Measurements from ENCODE around the gene ZDHHC4. TPM values are rescaled to one million over a fixed set of nuclear protein-coding genes. Genes with fewer than 3 reads are reported as not detected.

The ZDHHC4 gene
- total and polyA plus RNA-seq, 8 donors = 28.4 to 43.4 (median 36.0) TPM

DNA sequence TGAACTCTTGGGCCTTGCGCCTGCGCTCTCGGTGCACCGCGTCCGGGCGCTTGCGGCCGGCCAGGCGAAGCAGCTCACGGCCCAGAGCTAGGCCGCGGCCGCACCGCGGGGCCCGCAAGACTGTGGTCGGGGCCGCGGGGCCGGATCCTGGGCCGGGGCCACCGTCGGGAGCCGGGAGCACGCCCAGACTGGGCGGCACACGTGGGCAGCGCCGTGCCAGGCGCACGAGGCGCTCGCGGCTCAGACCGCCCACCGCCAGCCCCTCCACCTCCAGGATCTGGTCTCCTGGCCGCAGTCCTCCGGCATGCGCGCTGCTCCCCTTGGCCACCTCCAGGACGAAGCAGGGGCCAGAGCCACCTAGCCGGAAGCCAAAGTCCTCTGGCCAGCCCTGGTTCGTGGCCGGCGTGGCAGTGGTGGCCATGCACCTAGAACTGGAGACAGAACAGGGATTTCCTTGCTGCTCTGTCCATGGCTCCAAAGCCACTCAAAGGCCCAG is 26.2 kb upstream of the ZDHHC4 start, which contains the start of gene GRID2IP:
Gene GRID2IP (minus strand): TSS at position 446 of the 496 bp plus-strand sequence. CDS start 25 bp downstream, at position 421.
- Histone ChIP-seq H3K27ac (no peak within 1 kb of the TSS), H3K4me3 (no peak within 1 kb of the TSS), H3K36me3 (no peaks in the 10 kb centered on the region), H3K27me3 (no peaks in the 10 kb centered on the region), H3K9me3 (no peaks in the 10 kb centered on the region), H3K4me1 (no peaks in the 10 kb centered on the region)
- intact Hi-C loops (cut with DNase I) = no loop called here
- no peak for ATAC-seq
- TF ChIP-seq, protein P1, sequence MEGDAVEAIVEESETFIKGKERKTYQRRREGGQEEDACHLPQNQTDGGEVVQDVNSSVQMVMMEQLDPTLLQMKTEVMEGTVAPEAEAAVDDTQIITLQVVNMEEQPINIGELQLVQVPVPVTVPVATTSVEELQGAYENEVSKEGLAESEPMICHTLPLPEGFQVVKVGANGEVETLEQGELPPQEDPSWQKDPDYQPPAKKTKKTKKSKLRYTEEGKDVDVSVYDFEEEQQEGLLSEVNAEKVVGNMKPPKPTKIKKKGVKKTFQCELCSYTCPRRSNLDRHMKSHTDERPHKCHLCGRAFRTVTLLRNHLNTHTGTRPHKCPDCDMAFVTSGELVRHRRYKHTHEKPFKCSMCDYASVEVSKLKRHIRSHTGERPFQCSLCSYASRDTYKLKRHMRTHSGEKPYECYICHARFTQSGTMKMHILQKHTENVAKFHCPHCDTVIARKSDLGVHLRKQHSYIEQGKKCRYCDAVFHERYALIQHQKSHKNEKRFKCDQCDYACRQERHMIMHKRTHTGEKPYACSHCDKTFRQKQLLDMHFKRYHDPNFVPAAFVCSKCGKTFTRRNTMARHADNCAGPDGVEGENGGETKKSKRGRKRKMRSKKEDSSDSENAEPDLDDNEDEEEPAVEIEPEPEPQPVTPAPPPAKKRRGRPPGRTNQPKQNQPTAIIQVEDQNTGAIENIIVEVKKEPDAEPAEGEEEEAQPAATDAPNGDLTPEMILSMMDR (IDR thresholded peaks at IDR 0.05) = no peak
- DNase-seq = no peak
- 65 to 73% methylated on average over 45 to 46 of the region's 46 CpGs for WGBS, 2 donors
- no peak for FAIRE-seq

DNA sequence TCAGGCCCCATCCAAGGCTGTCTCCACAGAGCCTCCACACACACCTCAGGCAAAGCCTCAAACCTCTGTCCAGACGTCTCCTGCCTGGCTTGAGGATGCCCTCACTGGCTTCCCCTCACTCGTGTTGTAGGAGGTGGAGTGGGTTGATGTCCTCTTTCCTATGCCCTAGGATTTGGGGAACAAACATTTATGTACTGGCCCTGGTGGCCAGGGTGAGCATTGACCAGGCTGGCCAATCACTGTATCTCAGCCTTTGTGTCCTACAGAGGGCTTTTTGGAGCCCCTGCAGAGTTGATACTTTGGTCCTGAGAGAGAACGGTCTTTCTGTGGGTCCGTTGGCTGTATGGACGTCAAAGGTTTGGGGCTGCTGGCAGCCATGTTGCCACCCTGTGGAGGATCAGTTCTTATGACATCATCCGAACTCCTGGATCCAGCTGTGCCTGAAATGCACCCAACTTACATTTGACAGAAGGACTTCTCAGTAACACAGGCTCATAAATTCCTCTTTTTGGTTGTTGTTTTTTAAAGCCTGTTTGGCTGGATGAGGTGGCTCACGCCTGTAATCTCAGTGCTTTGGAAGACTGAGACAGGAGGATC is 23.7 kb upstream of the ZDHHC4 start:
- ATAC-seq (no peak), FAIRE-seq (no peak), DNase-seq (no peak)
- Histone ChIP-seq H3K27me3 (no peaks in the 10 kb centered on the region), H3K4me3 (no peak overlapping the region), H3K4me1 (no peaks in the 10 kb centered on the region), H3K36me3 (no peaks in the 10 kb centered on the region), H3K27ac (no peak overlapping the region), H3K9me3 (no peaks in the 10 kb centered on the region)
- TF ChIP-seq, protein P1 (IDR thresholded peaks at IDR 0.05) = no peak
- intact Hi-C loops (cut with DNase I) = no loop called here
- 58 to 63% methylated on average over 7 of the region's 7 CpGs for WGBS, 2 donors

DNA sequence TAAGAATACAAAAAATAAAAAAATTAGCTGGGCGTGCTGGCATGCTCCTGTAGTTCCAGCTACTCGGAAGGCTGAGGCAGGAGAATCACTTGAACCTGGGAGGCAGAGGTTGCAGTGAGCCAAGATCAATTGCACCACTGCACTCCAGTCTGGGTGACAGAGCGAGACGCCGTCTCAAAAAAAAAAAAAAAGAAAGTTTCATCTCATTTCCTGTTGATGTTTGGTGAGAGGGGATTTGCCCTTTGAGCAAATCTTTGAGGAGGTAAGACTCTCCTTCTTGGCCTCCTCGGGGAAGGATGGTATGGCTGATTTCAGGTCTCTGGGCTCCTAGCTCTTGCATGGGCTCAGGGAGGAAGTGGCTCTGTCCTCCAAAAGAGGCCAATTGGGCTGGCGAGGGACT is 22.4 kb upstream of the ZDHHC4 start:
- no peak for ATAC-seq
- 71 to 81% methylated on average over 6 to 7 of the region's 7 CpGs for WGBS, 2 donors
- intact Hi-C loops (cut with DNase I) = no loop called here
- Histone ChIP-seq H3K9me3 (no peaks in the 10 kb centered on the region), H3K27ac (no peak overlapping the region), H3K27me3 (no peaks in the 10 kb centered on the region), H3K4me1 (no peaks in the 10 kb centered on the region), H3K4me3 (no peak overlapping the region), H3K36me3 (no peaks in the 10 kb centered on the region)
- DNase-seq = no peak
- TF ChIP-seq, protein P1 (IDR thresholded peaks at IDR 0.05) = no peak
- no peak for FAIRE-seq

- no peaks in the 10 kb centered on the region for H3K4me1 ChIP-seq
- DNase-seq = no peak
- TF ChIP-seq, protein P1 (IDR thresholded peaks at IDR 0.05) = no peak
- H3K36me3 ChIP-seq = no peaks in the 10 kb centered on the region
- intact Hi-C loops (cut with DNase I) = no loop called here
- no peaks in the 10 kb centered on the region for H3K27me3 ChIP-seq
- H3K4me3 ChIP-seq = no peak overlapping the region
- no peak overlapping the region for H3K27ac ChIP-seq
- ATAC-seq = peak in 2 of 4 donors; percentile 11 to 36
- FAIRE-seq = no peak
- H3K9me3 ChIP-seq = no peaks in the 10 kb centered on the region
- 43 to 46% methylated on average over 6 of the region's 6 CpGs for WGBS, 2 donors
Measured at GRCh38 chr7:6556196-6556595, 21.1 kb upstream of the ZDHHC4 start.

DNA sequence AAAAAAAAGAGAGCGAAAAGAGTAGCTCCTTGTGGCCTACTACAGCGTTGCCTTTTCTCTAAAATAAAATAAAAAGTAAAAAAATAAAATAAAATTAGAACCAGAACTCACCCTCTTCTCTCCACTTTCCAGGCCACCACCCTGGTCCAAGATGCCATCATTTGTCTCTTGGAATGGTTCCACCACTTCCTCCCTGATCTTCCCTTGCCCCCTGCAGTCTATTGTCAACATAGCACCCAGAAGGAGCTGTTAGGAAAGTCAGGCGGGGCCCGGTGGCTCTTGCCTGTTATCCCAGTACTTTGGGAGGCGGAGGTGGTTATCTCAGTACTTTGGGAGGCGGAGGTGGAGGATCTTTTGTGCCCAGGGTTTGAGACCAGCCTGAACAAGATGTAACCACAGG is 18.4 kb upstream of the ZDHHC4 start:
- no peak for ATAC-seq
- Histone ChIP-seq H3K4me1 (no peaks in the 10 kb centered on the region), H3K9me3 (no peaks in the 10 kb centered on the region), H3K4me3 (no peak overlapping the region), H3K27me3 (no peaks in the 10 kb centered on the region), H3K36me3 (no peaks in the 10 kb centered on the region), H3K27ac (no peak overlapping the region)
- TF ChIP-seq, protein P1 (IDR thresholded peaks at IDR 0.05) = no peak
- intact Hi-C loops (cut with DNase I) = no loop called here
- no peak for DNase-seq
- WGBS, 2 donors = 53 to 55% methylated on average over 6 of the region's 6 CpGs
- no peak for FAIRE-seq
